HG02884 (cell line): Measurements from ENCODE around the gene RPS6KB1.
A peak's percentile ranks its signal among the peaks of the same experiment; 100 is the strongest.
"Not testable (repeated sequence)": the region's sequence is repeated elsewhere in the genome, so short reads cannot be mapped to it uniquely, and the experiment has no call there.

Experiments
- ATAC-seq: cut with Tn5 transposase; IDR thresholded peaks from one replicate; pipeline ENCODE4 v1.9.1; 2021; ENCODE audit warnings: mild to moderate bottlenecking, moderate library complexity; ENCODE audit not compliant: unreplicated experiment

The RPS6KB1 gene

DNA sequence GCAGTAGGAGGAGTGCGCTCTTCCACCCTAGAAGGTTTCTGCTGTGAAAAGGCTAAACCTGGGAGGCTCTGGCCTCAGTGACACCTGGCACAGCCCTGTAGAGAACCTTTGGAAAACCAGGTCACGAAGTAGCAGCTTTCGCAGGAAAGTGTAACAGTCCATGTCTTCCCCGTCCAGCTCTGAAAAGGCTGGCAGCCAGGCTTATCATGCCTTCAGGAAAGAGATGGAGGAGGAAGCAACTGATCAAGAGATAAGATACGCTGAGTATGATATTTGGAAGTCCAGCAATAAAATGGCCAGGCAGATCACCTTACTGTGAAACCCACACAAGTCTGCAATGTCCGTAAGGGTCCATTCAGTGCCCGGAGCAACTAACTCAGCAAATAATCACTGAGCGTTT is 22.4 kb upstream of the RPS6KB1 start:
- no peak for ATAC-seq

- no peak for ATAC-seq
Observed at GRCh38 chr17:59872351-59872750, 20.6 kb upstream of the RPS6KB1 start.

DNA sequence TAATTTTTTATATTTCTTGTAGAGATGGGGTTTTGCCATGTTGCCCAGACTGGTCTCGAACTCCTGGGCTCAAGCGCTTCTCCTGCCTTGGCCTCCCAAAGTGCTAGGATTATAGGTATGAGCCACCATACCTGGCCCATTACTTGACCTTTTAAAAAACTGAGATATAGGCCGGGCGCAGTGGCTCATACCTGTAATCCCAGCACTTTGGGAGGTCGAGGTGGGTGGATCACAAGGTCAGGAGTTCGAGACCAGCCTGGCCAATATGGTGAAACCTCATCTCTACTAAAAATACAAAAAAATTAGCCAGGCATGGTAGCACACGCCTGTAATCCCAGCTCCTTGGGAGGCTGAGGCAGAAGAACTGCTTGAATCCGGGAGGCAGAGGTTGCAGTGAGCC is 19.5 kb upstream of the RPS6KB1 start:
- not testable (repeated sequence) for ATAC-seq

DNA sequence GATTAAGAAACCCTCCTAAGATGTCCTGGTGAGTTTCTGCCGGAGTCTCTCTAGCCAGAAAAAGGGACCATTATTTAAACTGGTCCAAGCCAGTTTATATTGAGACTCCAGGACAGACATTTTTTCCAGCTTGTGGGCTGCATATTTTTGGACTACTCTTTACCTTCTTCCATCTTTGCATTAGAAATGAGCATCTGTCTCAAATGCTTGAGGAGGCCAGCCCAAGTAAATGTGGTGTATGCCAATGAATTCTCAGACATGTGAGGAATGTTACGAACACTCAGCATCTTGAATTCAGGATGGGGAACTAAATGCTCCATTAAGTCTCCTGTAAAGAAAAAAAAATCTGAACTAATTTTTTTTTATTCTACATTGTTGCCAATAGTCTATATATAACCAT is 18.5 kb upstream of the RPS6KB1 start:
- ATAC-seq = no peak

DNA sequence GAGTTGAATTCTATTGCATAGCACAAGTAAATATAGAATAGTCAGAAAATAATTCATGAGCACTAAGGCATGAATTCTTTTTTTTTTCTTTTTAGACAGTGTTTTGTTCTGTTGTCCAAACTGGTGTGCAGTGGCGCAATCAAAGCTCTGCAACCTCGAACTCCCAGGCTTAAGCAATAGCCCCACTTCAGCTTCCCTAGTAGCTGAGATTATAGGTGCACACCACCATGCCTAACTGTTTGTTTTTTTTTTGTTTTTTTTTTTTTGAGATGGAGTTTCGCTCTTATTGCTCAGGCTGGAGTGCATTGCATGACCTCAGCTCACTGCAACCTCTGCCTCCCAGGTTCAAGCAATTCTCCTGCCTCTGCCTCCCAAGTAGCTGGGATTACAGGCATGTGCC is 16.8 kb upstream of the RPS6KB1 start:
- ATAC-seq = no peak

- no peak for ATAC-seq
Observed at GRCh38 chr17:59877965-59878364, 15.0 kb upstream of the RPS6KB1 start.

DNA sequence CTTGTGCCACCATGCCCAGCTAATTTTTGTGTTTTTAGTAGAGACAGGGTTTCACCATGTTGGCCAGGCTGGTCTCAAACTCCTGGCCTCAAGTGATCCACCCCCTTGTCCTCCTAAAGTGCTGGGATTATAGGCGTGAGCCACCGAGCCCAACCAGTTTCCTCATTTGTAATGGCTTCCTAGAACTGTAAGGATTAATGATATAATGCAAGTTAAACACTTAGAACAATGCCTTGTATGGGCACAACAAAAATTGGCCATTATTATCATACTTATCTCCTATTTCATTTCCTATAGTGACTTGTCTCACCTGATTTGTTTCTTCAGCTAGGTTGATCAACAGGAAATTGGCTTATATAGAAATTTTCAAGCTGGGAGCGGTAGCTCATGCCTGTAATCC is 14.3 kb upstream of the RPS6KB1 start:
- no peak for ATAC-seq

DNA sequence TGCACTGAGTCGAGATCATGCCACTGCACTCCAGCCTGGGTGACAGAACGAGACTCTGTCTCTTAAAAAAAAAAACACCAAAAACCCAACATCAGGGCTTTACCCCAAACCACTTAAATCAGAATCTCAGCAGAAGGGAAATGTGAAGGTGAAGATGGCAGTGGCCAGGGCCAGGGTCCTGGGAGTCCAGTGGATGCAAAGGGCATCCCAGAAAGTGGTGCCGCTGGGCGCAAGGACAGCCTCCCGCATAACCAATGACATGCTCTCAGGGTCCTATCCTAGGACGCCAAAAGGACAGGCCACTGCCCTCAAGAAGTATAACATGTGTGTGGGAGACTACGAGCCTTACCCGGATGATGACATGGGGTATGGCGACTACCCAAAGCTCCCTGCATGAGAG is 8.1 kb upstream of the RPS6KB1 start:
- no peak for ATAC-seq

DNA sequence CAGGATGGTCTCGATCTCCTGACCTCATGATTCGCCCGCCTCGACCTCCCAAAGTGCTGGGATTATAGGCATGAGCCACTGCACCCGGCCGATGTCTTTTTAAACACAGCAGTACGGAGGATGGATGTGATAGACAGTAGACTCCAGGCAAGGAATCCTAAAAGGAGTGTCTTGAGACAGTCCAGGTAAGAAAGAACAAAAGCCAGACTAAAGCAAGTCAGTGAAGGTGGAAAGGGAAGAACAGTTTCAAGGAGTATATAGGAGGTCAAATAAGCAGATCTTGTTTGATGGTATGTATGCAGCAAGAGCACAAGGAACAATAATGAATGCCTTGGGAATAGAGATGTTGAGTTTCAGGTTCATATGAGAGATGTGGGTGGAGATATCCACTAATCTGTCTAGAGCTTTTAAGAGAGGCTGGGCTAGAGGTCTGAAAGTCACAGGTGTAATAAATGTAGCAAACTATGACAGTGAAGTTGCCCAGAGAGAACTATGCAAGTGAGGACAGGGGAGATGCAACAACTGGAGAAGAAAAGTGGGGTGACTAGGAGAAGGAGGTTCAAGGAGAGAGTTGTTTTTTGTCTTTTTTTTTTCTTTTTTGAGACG is 4.7 kb upstream of the RPS6KB1 start:
- ATAC-seq = no peak

- no peak for ATAC-seq
Observed at GRCh38 chr17:59890720-59891119, 2.2 kb upstream of the RPS6KB1 start.

- peak; percentile 45 for ATAC-seq
Observed at GRCh38 chr17:59892251-59892923, 534 bp upstream of the RPS6KB1 start.

DNA sequence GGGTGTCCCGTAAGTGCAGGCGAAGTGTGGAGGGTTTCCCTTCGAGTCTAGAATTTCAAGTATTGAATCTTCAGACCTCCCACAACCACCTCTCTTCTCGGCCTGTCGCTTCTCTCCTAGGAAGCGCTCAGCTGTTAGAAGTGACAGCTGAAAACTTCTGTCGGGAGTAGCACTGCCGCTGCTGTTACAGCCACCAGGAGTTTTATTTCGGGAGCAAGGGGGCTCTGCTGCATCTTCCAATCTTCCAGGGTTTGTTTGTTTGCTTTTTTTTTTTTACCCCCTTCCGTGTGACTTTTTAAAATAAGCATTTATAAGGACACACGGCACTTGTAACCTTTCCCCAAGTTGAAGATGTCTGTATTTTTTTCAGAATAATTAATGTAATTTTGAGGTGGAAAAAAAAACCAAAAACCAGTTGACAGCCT is 767 bp downstream of the RPS6KB1 start:
- no peak for ATAC-seq

DNA sequence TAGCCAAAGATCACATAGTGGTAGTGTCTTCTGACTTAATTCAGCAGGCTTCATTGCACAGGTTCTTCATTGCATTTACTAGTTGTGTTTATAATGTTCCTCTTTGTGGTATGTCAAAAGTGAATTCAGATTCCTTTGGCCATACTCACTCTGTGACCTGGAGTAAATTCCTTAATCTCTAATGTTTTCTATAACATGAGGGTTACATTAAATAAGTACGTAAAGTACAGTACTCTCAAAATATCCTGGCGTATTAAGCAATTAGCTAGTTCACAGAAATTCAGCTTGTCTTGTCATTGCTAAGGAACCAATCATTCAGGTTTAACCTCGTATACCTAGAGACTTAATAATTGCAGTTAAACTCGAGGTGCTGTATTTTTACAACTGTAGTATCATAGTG is 4.2 kb downstream of the RPS6KB1 start:
- ATAC-seq = no peak

DNA sequence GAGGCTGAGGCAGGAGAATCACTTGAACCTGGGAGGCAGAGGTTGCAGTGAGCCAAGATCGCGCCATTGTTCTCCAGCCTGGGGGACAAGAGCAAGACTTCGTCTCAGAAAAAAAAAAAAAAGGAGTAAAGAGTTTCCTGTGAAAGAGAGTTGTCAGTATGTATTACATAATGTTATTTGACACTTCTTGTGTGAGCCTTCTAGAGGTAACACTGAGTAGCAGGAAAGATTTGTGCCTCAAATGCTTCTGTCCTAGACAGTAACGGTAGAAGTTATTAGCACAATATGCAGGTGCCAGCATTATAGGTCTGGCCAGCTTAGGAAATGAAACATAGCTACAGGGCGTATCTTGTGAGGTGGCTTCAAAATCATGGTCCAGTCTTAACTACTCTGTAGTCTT is 6.2 kb downstream of the RPS6KB1 start:
- no peak for ATAC-seq

DNA sequence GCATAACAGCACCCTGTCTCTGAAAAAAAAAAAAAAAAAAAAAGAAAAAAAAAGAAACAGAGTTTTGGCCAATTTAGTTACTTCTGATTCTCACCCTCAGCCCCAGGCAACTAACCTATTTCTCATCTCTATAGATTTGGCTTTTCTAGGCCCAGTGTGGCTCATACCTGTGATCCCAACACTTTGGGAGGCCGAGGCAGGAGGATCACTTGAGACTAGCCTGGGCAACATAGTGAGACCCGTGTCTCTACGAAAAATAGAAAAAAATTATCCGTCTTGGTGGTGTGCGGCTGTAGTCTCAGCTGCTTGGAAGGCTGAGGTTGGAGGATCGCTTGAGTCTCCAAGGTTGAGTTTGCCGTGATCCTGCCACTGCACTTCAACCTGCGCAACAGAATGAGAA is 8.7 kb downstream of the RPS6KB1 start:
- ATAC-seq = no peak

GRCh38 chr17:59903455-59903854 is 10.5 kb downstream of the RPS6KB1 start:
- ATAC-seq = no peak

DNA sequence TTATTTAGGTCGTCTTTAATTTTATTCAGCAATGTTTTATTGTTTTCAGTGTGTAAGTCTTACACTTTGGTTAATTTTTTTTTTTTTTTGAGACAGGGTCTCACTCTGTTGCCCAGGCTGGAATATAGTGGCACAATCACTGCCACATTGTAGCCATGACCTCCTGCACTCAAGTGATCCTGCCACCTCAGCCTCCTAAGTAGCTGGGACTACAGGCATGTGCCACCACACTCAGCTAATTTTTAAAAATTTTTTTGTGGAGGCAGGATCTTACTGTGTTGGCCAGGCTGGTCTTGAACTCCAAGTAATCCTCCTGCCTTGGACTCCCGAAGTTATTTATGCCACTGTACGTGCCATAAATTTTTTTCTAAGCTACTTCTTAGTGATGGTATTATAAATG is 14.5 kb downstream of the RPS6KB1 start:
- ATAC-seq = no peak

DNA sequence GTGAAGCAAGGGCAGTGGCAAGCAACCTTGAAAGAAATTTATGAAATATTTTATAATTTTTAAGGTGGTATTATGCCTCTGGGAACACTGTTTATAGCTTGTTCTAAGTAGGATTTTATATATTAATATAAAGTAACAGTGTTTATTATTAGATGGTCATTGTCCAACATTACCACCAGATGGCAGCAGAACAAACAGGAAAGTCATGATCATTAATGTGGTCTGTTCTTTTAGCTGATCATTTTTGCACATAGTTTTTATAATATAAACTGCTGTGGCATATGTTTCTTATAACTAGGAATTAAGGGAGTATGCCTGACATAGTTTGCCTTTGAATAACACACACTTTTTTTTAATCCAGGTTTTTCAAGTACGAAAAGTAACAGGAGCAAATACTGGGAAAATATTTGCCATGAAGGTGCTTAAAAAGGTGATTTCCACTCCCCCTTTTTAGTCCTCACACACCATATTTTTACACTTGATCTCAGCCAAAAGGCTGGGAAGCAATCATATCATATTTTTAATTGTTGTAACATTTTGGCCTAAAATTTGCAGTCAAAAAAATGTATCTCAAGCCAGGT is 21.4 kb downstream of the RPS6KB1 start:
- ATAC-seq = no peak

- ATAC-seq = no peak
Observed at GRCh38 chr17:59916446-59916845, 23.5 kb downstream of the RPS6KB1 start.

DNA sequence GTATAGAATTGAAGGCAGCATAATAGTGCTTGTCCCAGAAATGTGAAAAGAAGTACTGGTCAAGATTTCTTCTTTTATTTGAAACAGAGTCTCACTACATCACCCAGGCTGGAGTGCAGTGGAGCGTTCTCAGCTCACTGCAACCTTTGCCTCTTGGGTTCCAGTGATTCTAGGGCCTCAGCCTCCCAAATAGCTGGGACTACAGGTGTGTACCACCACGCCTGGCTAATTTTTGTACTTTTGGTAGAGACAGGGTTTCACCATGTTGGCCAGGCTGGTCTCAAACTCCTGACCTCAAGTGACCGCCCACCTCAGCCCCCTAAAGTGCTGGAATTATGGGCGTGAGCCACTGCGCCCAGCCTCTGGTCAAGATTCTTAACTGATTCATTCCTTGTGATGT is 27.7 kb downstream of the RPS6KB1 start:
- ATAC-seq = not testable (repeated sequence)

DNA sequence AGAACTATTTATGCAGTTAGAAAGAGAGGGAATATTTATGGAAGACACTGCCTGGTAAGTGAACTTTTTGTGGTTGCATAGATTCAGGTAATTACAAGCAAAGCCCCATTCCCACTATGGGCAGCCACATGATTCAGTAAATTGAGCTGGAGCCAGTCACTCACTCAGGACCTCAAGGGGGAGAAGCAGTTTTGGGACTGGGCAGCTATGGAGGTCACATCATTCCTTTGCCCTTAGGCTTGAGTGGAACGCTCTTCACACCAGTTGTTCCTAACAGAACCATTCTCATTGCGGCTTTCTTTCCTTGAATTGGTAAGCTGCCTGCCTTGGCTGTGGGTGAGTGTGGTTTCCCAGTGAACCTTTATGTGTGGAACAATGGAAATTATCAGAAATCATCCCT is 37.2 kb downstream of the RPS6KB1 start:
- ATAC-seq = not testable (repeated sequence)

DNA sequence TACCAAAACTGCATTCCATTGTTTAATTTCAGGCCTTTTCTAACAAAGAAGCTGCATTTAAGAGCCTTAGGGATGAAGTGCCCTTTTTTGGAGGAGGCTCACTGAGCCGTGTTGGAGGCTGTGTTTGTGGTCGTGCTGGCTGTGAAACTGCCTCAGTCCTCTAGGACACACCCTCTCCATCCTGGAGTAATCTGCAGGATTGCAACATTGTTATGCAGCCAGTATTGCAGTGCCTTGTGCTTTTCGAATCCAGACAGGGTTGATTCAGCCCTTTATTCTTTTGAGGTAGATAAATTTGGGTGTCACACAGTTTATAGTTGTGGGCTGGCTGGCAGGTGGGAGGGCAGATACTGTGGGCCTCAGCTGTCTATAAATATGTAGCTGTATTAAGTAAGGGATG is 37.8 kb downstream of the RPS6KB1 start:
- ATAC-seq = not testable (repeated sequence)

DNA sequence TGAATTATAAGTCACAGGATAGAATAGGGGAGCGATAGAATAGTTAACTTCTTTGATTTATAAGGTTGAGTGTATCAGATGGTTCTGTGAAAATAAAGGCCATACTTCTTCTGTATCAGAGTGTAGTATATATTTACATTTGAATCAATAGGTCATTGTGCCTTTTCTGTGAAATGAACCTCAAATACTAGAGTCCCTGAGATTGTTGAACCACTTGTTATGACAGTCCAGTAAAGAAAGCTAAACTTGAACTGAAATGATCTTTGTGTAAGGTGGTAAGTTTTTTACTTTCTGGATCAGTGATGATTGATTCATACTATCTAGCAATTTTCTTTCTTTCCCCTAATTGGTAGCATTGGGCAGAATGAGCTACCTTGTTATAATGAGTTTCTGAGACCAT is 40.4 kb downstream of the RPS6KB1 start:
- ATAC-seq = not testable (repeated sequence)
